Right atrium auricular region (tissue), 2 donors: Measurements from ENCODE around the gene MBOAT7. TPM values are rescaled to one million over a fixed set of nuclear protein-coding genes. Genes with fewer than 3 reads are reported as not detected.
A peak's percentile ranks its signal among the peaks of the same experiment; 100 is the strongest.
"Not testable (repeated sequence)": the region's sequence is repeated elsewhere in the genome, so short reads cannot be mapped to it uniquely, and the experiment has no call there.

Source experiments
- DNase-seq: peaks from one replicate; pipeline ENCODE4 v3.0.0-alpha.2; 2019; ENCODE audit warnings: low spot score
- H3K27ac ChIP-seq, 2 donors: fragments of 200-600 bp; sonication (generic); 1 replicate in 1 of 2; 2 replicates in 1 of 2; pipeline ENCODE4 v1.5.1; 2016 to 2019
- H3K27me3 ChIP-seq, 2 donors: fragments of 200-600 bp; sonication (generic); one replicate each; pipeline versions ENCODE4 v1.5.1 to v1.6.0; 2017 to 2019
- H3K36me3 ChIP-seq: fragments of 200-600 bp; sonication (generic); one replicate; pipeline ENCODE4 v1.5.1; 2016
- H3K4me1 ChIP-seq, 2 donors: fragments of 200-600 bp; sonication (generic); one replicate each; pipeline versions ENCODE4 v1.5.1 to v1.6.0; 2017 to 2019
- H3K4me3 ChIP-seq, 2 donors: fragments of 200-600 bp; sonication (generic); 1 replicate in 1 of 2; 2 replicates in 1 of 2; pipeline ENCODE4 v1.5.1; 2017 to 2019; ENCODE audit warnings: mild to moderate bottlenecking in 1 of 2, moderate library complexity in 1 of 2
- H3K9me3 ChIP-seq, 2 donors: fragments of 200-600 bp; sonication (generic); one replicate each; pipeline ENCODE4 v1.5.1; 2019
- CTCF ChIP-seq, 2 donors: fragments of 200-600 bp; sonication (generic); IDR thresholded peaks; one replicate each; pipeline ENCODE4 v1.5.1; 2019; ENCODE audit warnings: antibody characterized with exemption in 2 of 2
- total RNA-seq, 2 donors: library from RNA; depleted of rRNA; stranded (reverse); fragments of >200 nt; gene quantifications; one replicate each; pipeline ENCODE4 v1.1.0, GENCODE V29; 2016

Gene MBOAT7
- total RNA-seq, 2 donors from 2014 or later = 27.0 to 37.0 TPM

- H3K4me1 ChIP-seq = peaks cover 0 to 24% of the 10 kb centered on the region in 2 donors
- H3K4me3 ChIP-seq = peak overlapping the region; percentile 60 to 94
- H3K36me3 ChIP-seq = peaks cover 4% of the 10 kb centered on the region
- no peak for DNase-seq
- no peaks in the 10 kb centered on the region for H3K27me3 ChIP-seq
- H3K9me3 ChIP-seq = no peaks in the 10 kb centered on the region
- peak overlapping the region; percentile 96 to 97 for H3K27ac ChIP-seq
- TF ChIP-seq CTCF (IDR thresholded peaks at IDR 0.05) = no peak
Measured at GRCh38 chr19:54188215-54188871, 1.0 kb downstream of the MBOAT7 start.

- no peak for DNase-seq
- H3K27ac ChIP-seq = no peak overlapping the region
- H3K4me3 ChIP-seq = no peak overlapping the region
- no peak for TF ChIP-seq CTCF (IDR thresholded peaks at IDR 0.05)
- no peaks in the 10 kb centered on the region for H3K36me3 ChIP-seq
- no peaks in the 10 kb centered on the region for H3K27me3 ChIP-seq
- no peaks in the 10 kb centered on the region for H3K9me3 ChIP-seq
- peaks cover 0 to 19% of the 10 kb centered on the region in 2 donors for H3K4me1 ChIP-seq
Measured at GRCh38 chr19:54186934-54187381, 2.4 kb downstream of the MBOAT7 start.

GRCh38 chr19:54186351-54186750 lies 3.0 kb downstream of the MBOAT7 start:
- no peak for TF ChIP-seq CTCF (IDR thresholded peaks at IDR 0.05)
- H3K27me3 ChIP-seq = no peaks in the 10 kb centered on the region
- peaks cover 0 to 13% of the 10 kb centered on the region in 2 donors for H3K4me1 ChIP-seq
- H3K9me3 ChIP-seq = no peaks in the 10 kb centered on the region
- H3K36me3 ChIP-seq = no peaks in the 10 kb centered on the region
- DNase-seq = no peak
- H3K4me3 ChIP-seq = no peak overlapping the region
- H3K27ac ChIP-seq = no peak overlapping the region

- Histone ChIP-seq H3K4me3 (no peak overlapping the region), H3K9me3 (no peaks in the 10 kb centered on the region), H3K27ac (no peak overlapping the region), H3K27me3 (no peaks in the 10 kb centered on the region), H3K4me1 (peaks cover 0 to 5% of the 10 kb centered on the region in 2 donors), H3K36me3 (no peaks in the 10 kb centered on the region)
- DNase-seq = no peak
- TF ChIP-seq CTCF (IDR thresholded peaks at IDR 0.05) = no peak
Measured at GRCh38 chr19:54183431-54183830, 5.9 kb downstream of the MBOAT7 start.

GRCh38 chr19:54181894-54182293 lies 7.5 kb downstream of the MBOAT7 start:
- H3K27ac ChIP-seq, H3K4me3 ChIP-seq, H3K27me3 ChIP-seq, H3K9me3 ChIP-seq, DNase-seq, H3K4me1 ChIP-seq, H3K36me3 ChIP-seq: not testable (repeated sequence)

- DNase-seq = no peak
- Histone ChIP-seq H3K9me3 (no peaks in the 10 kb centered on the region), H3K4me3 (no peak overlapping the region)
Measured at GRCh38 chr19:54180691-54181091, 8.7 kb downstream of the MBOAT7 start.

More at GRCh38 chr19:54180691-54181091, 8.7 kb downstream of the MBOAT7 start:
- no peaks in the 10 kb centered on the region for H3K4me1 ChIP-seq
- no peak for TF ChIP-seq CTCF (IDR thresholded peaks at IDR 0.05)
- H3K27ac ChIP-seq = no peak overlapping the region
- H3K36me3 ChIP-seq = no peaks in the 10 kb centered on the region
- H3K27me3 ChIP-seq = no peaks in the 10 kb centered on the region
